ENCODE data around the gene PLXNA4.

PLXNA4 gene

GRCh38 chr7:132584796-132585494 lies 8.7 kb upstream of the PLXNA4 start:
- no peak for DNase-seq

- no peak for DNase-seq
Measured at GRCh38 chr7:132581431-132581830, 5.2 kb upstream of the PLXNA4 start.

GRCh38 chr7:132580717-132581285 lies 4.5 kb upstream of the PLXNA4 start:
- peak; percentile 27 to 53 for DNase-seq

GRCh38 chr7:132580277-132580676 lies 4.0 kb upstream of the PLXNA4 start:
- DNase-seq = peak in 1 of 2 experiments; percentile 22

GRCh38 chr7:132579260-132579899 lies 3.1 kb upstream of the PLXNA4 start:
- no peak for DNase-seq

GRCh38 chr7:132578826-132579225 lies 2.6 kb upstream of the PLXNA4 start:
- DNase-seq = no peak

GRCh38 chr7:132578050-132578370 lies 1.7 kb upstream of the PLXNA4 start:
- DNase-seq = no peak

- DNase-seq = no peak
Measured at GRCh38 chr7:132577206-132578049, 1.2 kb upstream of the PLXNA4 start.

GRCh38 chr7:132576721-132577085 lies 433 bp upstream of the PLXNA4 start:
- no peak for DNase-seq

- no peak for DNase-seq
Measured at GRCh38 chr7:132575419-132575981, 770 bp downstream of the PLXNA4 start.

GRCh38 chr7:132574223-132574622 lies 2.0 kb downstream of the PLXNA4 start:
- DNase-seq = no peak

GRCh38 chr7:132573251-132573955 lies 2.9 kb downstream of the PLXNA4 start:
- DNase-seq = no peak

GRCh38 chr7:132572526-132572925 lies 3.7 kb downstream of the PLXNA4 start:
- DNase-seq = no peak

GRCh38 chr7:132571970-132572369 lies 4.3 kb downstream of the PLXNA4 start:
- no peak for DNase-seq

- DNase-seq = no peak
Measured at GRCh38 chr7:132569884-132570614, 6.2 kb downstream of the PLXNA4 start.

GRCh38 chr7:132568962-132569361 lies 7.3 kb downstream of the PLXNA4 start:
- no peak for DNase-seq

- DNase-seq = no peak
Measured at GRCh38 chr7:132565885-132566284, 10.4 kb downstream of the PLXNA4 start.

GRCh38 chr7:132565441-132565840 lies 10.8 kb downstream of the PLXNA4 start:
- no peak for DNase-seq

GRCh38 chr7:132564849-132565248 lies 11.4 kb downstream of the PLXNA4 start:
- DNase-seq = no peak

- no peak for DNase-seq
Measured at GRCh38 chr7:132564090-132564489, 12.2 kb downstream of the PLXNA4 start.

GRCh38 chr7:132562690-132563089 lies 13.6 kb downstream of the PLXNA4 start:
- DNase-seq = no peak

GRCh38 chr7:132561763-132562162 lies 14.5 kb downstream of the PLXNA4 start:
- DNase-seq = no peak
